GM21528 (cell line): ENCODE data around the gene KRTAP10-4.

ENCODE experiments used
- ATAC-seq: cut with Tn5 transposase; IDR thresholded peaks from one replicate; pipeline ENCODE4 v1.9.1; 2021; ENCODE audit warnings: mild to moderate bottlenecking, moderate library complexity; ENCODE audit not compliant: unreplicated experiment, low FRiP score

The KRTAP10-4 gene

GRCh38 chr21:44612669-44613229 is 39.2 kb downstream of the KRTAP10-4 start:
- ATAC-seq = no peak

GRCh38 chr21:44613386-44614155 is 40.0 kb downstream of the KRTAP10-4 start:
- ATAC-seq = no peak

- ATAC-seq = no peak
Observed at GRCh38 chr21:44614161-44614631, 40.7 kb downstream of the KRTAP10-4 start.

GRCh38 chr21:44614961-44615391 is 41.4 kb downstream of the KRTAP10-4 start:
- no peak for ATAC-seq

- ATAC-seq = no peak
Observed at GRCh38 chr21:44615466-44615865, 41.9 kb downstream of the KRTAP10-4 start.

GRCh38 chr21:44615911-44616590 is 42.5 kb downstream of the KRTAP10-4 start:
- ATAC-seq = no peak

GRCh38 chr21:44616591-44616926 is 43.0 kb downstream of the KRTAP10-4 start:
- ATAC-seq = no peak

GRCh38 chr21:44617071-44617501 is 43.6 kb downstream of the KRTAP10-4 start:
- no peak for ATAC-seq

- no peak for ATAC-seq
Observed at GRCh38 chr21:44618504-44618903, 45.0 kb downstream of the KRTAP10-4 start.

- no peak for ATAC-seq
Observed at GRCh38 chr21:44618909-44619308, 45.4 kb downstream of the KRTAP10-4 start.

GRCh38 chr21:44619886-44620285 is 46.4 kb downstream of the KRTAP10-4 start:
- ATAC-seq = no peak

GRCh38 chr21:44623575-44623974 is 50.0 kb downstream of the KRTAP10-4 start:
- no peak for ATAC-seq
